ENCODE results near the gene SOX4.
A peak's percentile ranks its signal among the peaks of the same experiment; 100 is the strongest.
"Not testable (repeated sequence)": the region's sequence is repeated elsewhere in the genome, so short reads cannot be mapped to it uniquely, and the experiment has no call there.

The SOX4 gene

DNA sequence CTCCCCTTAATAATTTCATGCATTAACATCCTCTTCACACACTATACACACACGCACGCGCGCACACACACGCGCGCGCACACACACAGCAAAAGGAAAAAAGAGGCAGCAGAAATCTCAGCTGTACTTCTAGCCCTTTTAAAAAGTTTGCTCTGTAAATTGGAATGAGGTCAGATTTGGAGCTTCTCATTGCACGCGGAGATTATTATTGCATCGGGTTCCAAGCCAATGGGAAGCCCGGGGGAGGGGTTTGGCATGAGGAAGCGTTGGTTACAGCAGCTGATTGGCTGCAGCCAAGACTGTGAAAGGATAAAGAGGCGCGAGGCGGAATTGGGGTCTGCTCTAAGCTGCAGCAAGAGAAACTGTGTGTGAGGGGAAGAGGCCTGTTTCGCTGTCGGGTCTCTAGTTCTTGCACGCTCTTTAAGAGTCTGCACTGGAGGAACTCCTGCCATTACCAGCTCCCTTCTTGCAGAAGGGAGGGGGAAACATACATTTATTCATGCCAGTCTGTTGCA, at the start of gene SOX4:
Gene SOX4 (plus strand): TSS at position 340 of the 515 bp plus-strand sequence. CDS start 784 bp downstream, outside the sequence.
- peak; percentile 94 for DNase-seq

GRCh38 chr6:21552286-21552685, 41.3 kb upstream of the SOX4 start:
- DNase-seq = not testable (repeated sequence)

- no peak for DNase-seq
These were observed 39.3 kb upstream of the SOX4 start for GRCh38 chr6:21554286-21554685.

- no peak for DNase-seq
These were observed 38.4 kb upstream of the SOX4 start for GRCh38 chr6:21555197-21555596.

DNA sequence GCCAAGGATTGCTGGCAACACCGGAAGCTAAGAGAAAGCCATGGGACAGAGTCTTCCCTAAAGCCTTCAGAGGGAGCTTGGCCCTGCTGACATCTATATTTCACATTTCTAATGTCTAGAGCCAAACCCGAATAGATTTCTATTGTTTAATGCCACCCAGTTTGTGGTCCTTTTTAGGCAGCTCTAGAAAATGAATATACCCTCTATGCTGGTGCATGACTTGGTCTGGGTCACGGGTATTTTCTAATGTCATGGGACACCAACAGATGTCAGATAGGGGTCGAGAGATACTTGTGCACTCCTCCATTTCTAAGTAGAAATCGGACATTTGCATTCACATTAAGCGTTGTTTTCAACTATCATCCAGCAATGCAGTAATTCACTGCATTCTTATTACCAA, 37.0 kb upstream of the SOX4 start:
- no peak for DNase-seq

- no peak for DNase-seq
These were observed 36.4 kb upstream of the SOX4 start for GRCh38 chr6:21556968-21557721.

DNA sequence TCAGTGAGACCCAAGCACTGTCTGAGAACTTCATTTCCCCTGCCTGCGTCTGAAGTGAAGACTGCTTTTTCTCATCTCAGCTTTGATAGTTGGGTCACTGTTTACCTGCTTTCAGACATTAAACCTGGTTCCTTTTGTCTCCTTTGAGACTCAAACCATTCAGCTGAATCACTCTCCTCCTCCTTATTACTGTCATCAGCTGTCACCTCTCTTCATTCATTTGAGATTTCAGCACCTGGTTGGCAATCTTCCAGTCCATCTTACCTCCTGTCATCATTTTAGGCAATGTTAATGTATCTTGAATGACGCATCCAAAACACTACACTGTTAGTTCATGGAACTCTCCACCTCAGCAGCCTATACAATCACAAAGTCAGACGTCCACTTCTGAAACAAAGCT, 34.3 kb upstream of the SOX4 start:
- no peak for DNase-seq

GRCh38 chr6:21560249-21560648, 33.3 kb upstream of the SOX4 start:
- no peak for DNase-seq

GRCh38 chr6:21565431-21565830, 28.1 kb upstream of the SOX4 start:
- DNase-seq = no peak

GRCh38 chr6:21578523-21578922, 15.0 kb upstream of the SOX4 start:
- DNase-seq = no peak

DNA sequence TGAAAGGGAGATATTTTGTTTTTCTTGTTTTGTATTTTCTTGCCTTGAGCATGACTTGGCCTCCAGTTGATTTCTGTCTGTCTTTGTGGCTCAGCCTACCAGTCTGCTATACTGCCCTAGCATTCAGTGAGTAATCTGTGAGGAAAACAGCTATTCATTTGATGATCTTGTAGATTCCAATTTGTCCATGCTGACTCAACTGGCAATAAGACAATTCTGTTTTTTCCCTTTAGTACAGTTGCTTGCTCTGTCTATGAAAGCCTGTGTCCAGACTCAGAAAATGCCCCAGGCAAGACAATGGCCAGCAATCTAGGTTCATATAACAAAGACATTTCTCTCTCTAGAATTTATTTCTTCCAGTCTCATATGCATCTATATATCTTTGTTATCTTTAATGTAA, 10.9 kb upstream of the SOX4 start:
- no peak for DNase-seq

- DNase-seq = no peak
These were observed 7.3 kb upstream of the SOX4 start for GRCh38 chr6:21586300-21586699.

DNA sequence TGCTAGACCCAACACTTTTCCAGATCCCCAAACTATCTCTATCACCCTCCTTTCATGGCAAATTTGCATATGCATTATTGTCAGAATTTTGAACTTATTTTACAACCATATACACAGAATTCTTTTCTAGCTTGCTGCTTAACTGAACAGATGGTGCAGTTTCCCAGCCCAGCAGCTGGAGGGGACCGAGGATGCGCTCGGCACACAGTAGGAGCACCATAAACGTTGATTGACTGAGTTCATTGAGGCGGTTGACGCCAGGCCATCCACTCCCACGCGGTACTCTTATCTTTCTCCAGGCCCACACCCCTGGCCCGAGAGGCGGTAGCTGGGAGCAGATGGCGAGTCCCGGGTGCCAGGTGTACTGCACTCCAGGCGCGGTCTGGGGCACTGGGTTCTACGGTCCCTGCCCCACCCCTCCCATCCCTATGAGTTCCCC, 6.8 kb upstream of the SOX4 start:
- DNase-seq = no peak

GRCh38 chr6:21587179-21587960, 6.2 kb upstream of the SOX4 start:
- DNase-seq = peak; percentile 59

- DNase-seq = peak; percentile 73
These were observed 5.5 kb upstream of the SOX4 start for GRCh38 chr6:21587961-21588480.

DNA sequence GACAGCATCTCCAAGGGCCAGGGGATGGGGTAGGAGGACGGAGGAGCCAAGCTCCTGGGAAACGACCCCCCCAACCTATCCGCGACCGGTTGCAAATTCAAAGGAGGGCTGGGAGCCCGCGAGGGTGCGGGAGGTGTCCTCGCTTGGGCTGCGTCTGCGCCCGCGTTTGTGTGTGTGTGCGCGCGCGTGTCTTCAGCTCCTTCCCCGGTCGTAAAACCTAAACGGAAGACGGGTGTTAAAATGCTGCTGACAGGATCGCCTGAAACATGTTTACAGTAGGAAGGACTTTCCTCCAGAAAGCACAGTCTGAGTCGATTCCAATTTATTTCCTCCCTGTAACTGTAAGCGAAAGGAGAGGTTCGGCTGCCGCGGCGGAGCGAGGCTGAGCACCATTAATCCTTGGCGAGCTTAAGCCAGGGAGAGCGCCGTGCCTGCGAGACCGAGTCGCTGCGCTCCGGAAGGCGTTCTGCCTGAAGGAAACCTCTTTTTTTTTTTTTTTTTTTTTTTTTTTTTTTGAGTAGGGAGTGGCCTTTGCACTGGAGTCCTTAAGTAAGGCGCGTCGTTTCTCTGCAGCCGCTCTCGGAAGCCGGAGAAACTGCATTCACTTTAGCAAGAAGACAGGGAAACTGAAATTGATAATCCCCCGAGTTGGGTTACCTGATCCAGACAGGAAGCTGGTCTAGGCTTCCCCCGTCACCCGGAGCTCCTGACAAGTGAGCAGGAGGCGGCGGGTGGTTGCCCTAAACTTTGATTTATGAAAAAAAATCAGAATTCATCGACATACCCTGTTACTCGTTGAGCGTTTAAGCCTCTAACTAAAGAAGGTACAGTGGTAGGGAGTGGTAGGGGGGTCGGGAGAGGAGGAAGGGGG, 4.8 kb upstream of the SOX4 start:
- peak; percentile 81 for DNase-seq

DNA sequence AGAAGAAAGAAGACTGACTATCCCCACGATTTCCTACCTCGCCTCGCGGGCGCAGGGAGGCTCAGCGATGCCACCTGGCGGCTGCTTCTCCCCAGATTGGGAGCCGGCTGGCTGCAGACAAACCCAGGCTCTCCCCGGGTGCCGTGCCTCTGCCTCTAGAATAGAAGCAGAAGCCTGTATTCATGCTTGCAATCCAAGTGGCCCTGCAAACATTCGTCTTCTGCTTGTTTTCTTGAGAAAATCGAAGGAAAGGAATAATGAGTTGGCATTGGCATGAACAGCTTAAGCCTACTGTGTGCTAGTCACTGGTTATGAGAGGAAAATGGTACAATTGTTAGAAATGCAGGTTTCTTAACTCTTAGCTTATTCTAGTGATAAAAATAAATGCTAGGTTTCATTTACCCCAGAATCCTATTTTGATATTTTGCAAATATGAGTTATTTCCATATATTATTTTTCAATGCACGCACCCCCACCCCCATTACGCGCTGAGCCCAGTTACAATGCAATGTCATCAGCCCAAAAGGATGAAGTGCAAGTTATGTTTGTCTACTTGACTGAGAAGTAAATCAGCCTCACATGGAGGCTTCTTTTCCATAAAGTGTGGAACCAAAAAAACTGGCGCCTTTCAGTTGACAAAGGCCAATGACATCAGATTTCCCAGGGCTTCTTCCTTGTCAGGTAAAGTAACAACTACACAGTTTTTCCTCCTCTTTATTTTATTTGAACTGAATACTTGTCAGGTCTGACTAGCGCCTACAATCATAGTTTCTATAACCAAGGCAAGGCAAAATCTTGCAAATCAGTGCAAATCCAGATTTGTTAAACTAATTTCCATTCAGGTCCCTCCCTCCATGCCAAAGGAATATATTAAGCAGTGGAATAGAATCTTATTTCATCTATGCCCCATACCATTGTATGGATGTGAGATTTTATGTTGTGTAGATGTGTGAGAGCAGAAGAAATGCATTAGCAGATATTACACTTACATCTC, 3.9 kb upstream of the SOX4 start:
- DNase-seq = peak; percentile 87

DNA sequence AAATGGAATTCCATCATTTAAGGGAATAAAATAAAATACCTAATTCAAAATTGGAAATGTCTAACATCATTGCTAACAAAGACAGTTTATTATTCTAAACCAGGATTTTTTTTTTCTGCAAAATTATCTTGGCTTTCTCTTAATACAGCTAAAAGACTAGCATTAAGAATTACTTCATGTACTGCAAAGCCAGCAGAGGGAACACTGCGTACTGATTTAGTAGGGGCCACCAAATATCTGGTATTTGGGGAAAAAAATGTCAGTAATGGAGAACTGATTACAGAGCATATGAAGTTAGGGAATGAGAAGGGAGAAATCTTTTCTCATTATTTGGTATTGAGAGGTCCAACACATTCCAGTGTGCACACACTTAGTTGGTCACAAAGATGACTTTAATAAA, 3.2 kb upstream of the SOX4 start:
- DNase-seq = no peak

- no peak for DNase-seq
These were observed 2.1 kb upstream of the SOX4 start for GRCh38 chr6:21591446-21591845.

GRCh38 chr6:21592953-21593352, 598 bp upstream of the SOX4 start:
- DNase-seq = no peak

DNA sequence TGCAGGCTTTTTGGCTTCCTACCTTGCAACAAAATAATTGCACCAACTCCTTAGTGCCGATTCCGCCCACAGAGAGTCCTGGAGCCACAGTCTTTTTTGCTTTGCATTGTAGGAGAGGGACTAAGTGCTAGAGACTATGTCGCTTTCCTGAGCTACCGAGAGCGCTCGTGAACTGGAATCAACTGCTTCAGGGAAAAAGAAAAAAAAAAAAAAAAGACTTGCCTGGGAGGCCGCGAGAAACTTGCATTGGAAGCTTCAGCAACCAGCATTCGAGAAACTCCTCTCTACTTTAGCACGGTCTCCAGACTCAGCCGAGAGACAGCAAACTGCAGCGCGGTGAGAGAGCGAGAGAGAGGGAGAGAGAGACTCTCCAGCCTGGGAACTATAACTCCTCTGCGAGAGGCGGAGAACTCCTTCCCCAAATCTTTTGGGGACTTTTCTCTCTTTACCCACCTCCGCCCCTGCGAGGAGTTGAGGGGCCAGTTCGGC, 420 bp downstream of the SOX4 start:
- DNase-seq = no peak
